CD14-positive monocyte (primary cell): ENCODE measurements around the gene SLC24A3. TPM values are rescaled to one million over a fixed set of nuclear protein-coding genes. Genes with fewer than 3 reads are reported as not detected.

Source experiments
- DNase-seq, 3 donors: peaks; one replicate each; pipeline ENCODE4 v3.0.0-alpha.2; 2011 to 2022
- H2AFZ ChIP-seq: 2 replicates; pipeline ENCODE4 v1.6.0; 2012; ENCODE audit warnings: mild to moderate bottlenecking, low read depth, low read length, inconsistent platforms; ENCODE audit not compliant: insufficient read depth, poor library complexity, severe bottlenecking
- H3K27ac ChIP-seq, 2 donors: 1 replicate in 1 of 2; 2 replicates in 1 of 2; pipeline ENCODE4 v1.5.1; 2012 to 2013; ENCODE audit warnings: low read length in 2 of 2, control low read depth in 1 of 2, inconsistent platforms in 1 of 2, low read depth in 1 of 2, mild to moderate bottlenecking in 1 of 2
- H3K27me3 ChIP-seq, 2 donors: one replicate each; pipeline versions ENCODE4 v1.6.0 to v1.6.1; 2011 to 2013; ENCODE audit warnings: low read length in 2 of 2; ENCODE audit not compliant: control insufficient read depth in 2 of 2, insufficient read depth in 2 of 2
- H3K36me3 ChIP-seq, 2 donors: replicated peaks in 1 of 2; 1 replicate in 1 of 2; 2 replicates in 1 of 2; pipeline versions ENCODE4 v1.5.1 to v1.6.1; 2012 to 2013; ENCODE audit warnings: low read length in 2 of 2, control low read depth in 1 of 2, inconsistent platforms in 1 of 2, mild to moderate bottlenecking in 1 of 2; ENCODE audit not compliant: insufficient read depth in 2 of 2, control insufficient read depth in 1 of 2
- H3K4me1 ChIP-seq, 2 donors: 1 replicate in 1 of 2; 2 replicates in 1 of 2; pipeline versions ENCODE4 v1.5.1 to v1.6.1; 2012 to 2013; ENCODE audit warnings: low read length in 2 of 2, control low read depth in 1 of 2, inconsistent platforms in 1 of 2, mild to moderate bottlenecking in 1 of 2, moderate library complexity in 1 of 2; ENCODE audit not compliant: insufficient read depth in 2 of 2, control insufficient read depth in 1 of 2
- H3K4me2 ChIP-seq: replicated peaks from 2 replicates; pipeline ENCODE3; 2012; ENCODE audit warnings: low read length, moderate library complexity, mild to moderate bottlenecking; ENCODE audit not compliant: poor library complexity, severe bottlenecking; ENCODE audit errors: extremely low read depth
- H3K4me3 ChIP-seq, 3 experiments: fragments of 200-600 bp in 1 of 3; sonication (generic) in 1 of 3; replicated peaks in 1 of 3; 1 replicate in 2 of 3; 2 replicates in 1 of 3; pipeline ENCODE4 v1.5.1; 2011 to 2013; ENCODE audit warnings: low read length in 3 of 3, mild to moderate bottlenecking in 3 of 3, control low read depth in 2 of 3, low read depth in 2 of 3, inconsistent platforms in 1 of 3, moderate library complexity in 1 of 3
- H3K79me2 ChIP-seq: 2 replicates; pipeline ENCODE4 v1.6.0; 2012; ENCODE audit warnings: mild to moderate bottlenecking, control low read depth, inconsistent platforms, low read length, moderate library complexity; ENCODE audit not compliant: insufficient read depth
- H3K9ac ChIP-seq: 2 replicates; pipeline ENCODE4 v1.6.0; 2017; ENCODE audit warnings: low read length, mild to moderate bottlenecking; ENCODE audit not compliant: insufficient read depth, poor library complexity, severe bottlenecking
- H3K9me3 ChIP-seq, 2 donors: replicated peaks in 1 of 2; 1 replicate in 1 of 2; 2 replicates in 1 of 2; pipeline versions ENCODE4 v1.5.1 to v1.6.1; 2012 to 2013; ENCODE audit warnings: low read length in 2 of 2, control low read depth in 1 of 2; ENCODE audit not compliant: control insufficient read depth in 1 of 2, insufficient read depth in 1 of 2
- H4K20me1 ChIP-seq: 2 replicates; pipeline ENCODE4 v1.6.0; 2012; ENCODE audit warnings: mild to moderate bottlenecking, low read length, control low read depth, moderate library complexity; ENCODE audit not compliant: insufficient read depth
- H3K27ac Mint-ChIP-seq, 7 donors: one replicate each; pipeline ENCODE4 v1.8.0; 2020; ENCODE audit warnings: mild to moderate bottlenecking in 7 of 7, mixed read lengths in 7 of 7, moderate library complexity in 6 of 7, inconsistent platforms in 2 of 7
- H3K27me3 Mint-ChIP-seq, 3 donors: one replicate each; pipeline ENCODE4 v1.8.0; 2021 to 2022; ENCODE audit warnings: low read depth in 3 of 3, mild to moderate bottlenecking in 3 of 3, mixed read lengths in 3 of 3, moderate library complexity in 3 of 3, inconsistent platforms in 1 of 3
- H3K36me3 Mint-ChIP-seq, 2 donors: one replicate each; pipeline ENCODE4 v1.8.0; 2020; ENCODE audit warnings: mixed read lengths in 2 of 2, inconsistent platforms in 1 of 2, mild to moderate bottlenecking in 1 of 2
- H3K4me1 Mint-ChIP-seq: one replicate; pipeline ENCODE4 v1.8.0; 2020; ENCODE audit warnings: mild to moderate bottlenecking, mixed read lengths
- H3K4me3 Mint-ChIP-seq, 2 donors: one replicate each; pipeline ENCODE4 v1.8.0; 2020; ENCODE audit warnings: mild to moderate bottlenecking in 2 of 2, mixed read lengths in 2 of 2, moderate library complexity in 1 of 2
- H3K9me3 Mint-ChIP-seq, 7 donors: one replicate each; pipeline ENCODE4 v1.8.0; 2020 to 2022; ENCODE audit warnings: mixed read lengths in 7 of 7, mild to moderate bottlenecking in 6 of 7, moderate library complexity in 6 of 7, inconsistent platforms in 2 of 7
- WGBS: methylation state at CpG from one replicate; pipeline ENCODE4 v1.1.5; 2013; ENCODE audit warnings: missing lambda C conversion rate; ENCODE audit not compliant: insufficient coverage; 5-methylcytosine and 5-hydroxymethylcytosine counted together
- intact Hi-C, 2 donors: fragments of 100-400 bp; cut with micrococcal nuclease; formaldehyde crosslinking; loops; one replicate each; pipeline versions ENCODE4 v1.15.0 to v1.15.1; 2023
- polyA plus RNA-seq, 3 donors: library from polyadenylated mRNA; depleted of rRNA in 1 of 3; unstranded in 2 of 3; stranded (reverse) in 1 of 3; fragments of 300-500 nt in 2 of 3; fragments of >200 nt in 1 of 3; fragmentation: Illumina TruSeq in 2 of 3; gene quantifications; 1 replicate in 2 of 3; 2 replicates in 1 of 3; pipeline ENCODE4 v1.2.3, GENCODE V29; 2012 to 2021
- TF ChIP-seq, protein P1 (sequence below): fragments of 200-600 bp; IDR thresholded peaks from one replicate; pipeline ENCODE4 v1.8.0; 2022; ENCODE audit warnings: antibody characterized with exemption, mild to moderate bottlenecking

The SLC24A3 gene
- polyA plus RNA-seq, 3 donors: 0.04 to 0.08 TPM; not detected in 1

GRCh38 chr20:19252451-19253120 lies 40.1 kb downstream of the SLC24A3 start:
- WGBS: 10% methylated on average over 3 of the region's 5 CpGs
- Mint-ChIP-seq H3K36me3 (peaks cover 0 to 2% of the 10 kb centered on the region in 2 donors), H3K27ac (peak overlapping the region; percentile 85 to 97 (median 91)), H3K4me1 (peaks cover 67% of the 10 kb centered on the region), H3K4me3 (peak overlapping the region; percentile 34 to 37), H3K27me3 (peaks cover 0 to 2% (median 0%) of the 10 kb centered on the region in 3 donors), H3K9me3 (peaks cover 0 to 2% (median 0%) of the 10 kb centered on the region in 7 donors)
- DNase-seq: peak; percentile 89 to 98 (median 98)
- peak overlapping the region; percentile 5 for H3K9ac ChIP-seq
- TF ChIP-seq, protein P1, sequence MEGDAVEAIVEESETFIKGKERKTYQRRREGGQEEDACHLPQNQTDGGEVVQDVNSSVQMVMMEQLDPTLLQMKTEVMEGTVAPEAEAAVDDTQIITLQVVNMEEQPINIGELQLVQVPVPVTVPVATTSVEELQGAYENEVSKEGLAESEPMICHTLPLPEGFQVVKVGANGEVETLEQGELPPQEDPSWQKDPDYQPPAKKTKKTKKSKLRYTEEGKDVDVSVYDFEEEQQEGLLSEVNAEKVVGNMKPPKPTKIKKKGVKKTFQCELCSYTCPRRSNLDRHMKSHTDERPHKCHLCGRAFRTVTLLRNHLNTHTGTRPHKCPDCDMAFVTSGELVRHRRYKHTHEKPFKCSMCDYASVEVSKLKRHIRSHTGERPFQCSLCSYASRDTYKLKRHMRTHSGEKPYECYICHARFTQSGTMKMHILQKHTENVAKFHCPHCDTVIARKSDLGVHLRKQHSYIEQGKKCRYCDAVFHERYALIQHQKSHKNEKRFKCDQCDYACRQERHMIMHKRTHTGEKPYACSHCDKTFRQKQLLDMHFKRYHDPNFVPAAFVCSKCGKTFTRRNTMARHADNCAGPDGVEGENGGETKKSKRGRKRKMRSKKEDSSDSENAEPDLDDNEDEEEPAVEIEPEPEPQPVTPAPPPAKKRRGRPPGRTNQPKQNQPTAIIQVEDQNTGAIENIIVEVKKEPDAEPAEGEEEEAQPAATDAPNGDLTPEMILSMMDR: no peak
- no peaks in the 10 kb centered on the region for H3K27me3 ChIP-seq
- no peaks in the 10 kb centered on the region for H3K79me2 ChIP-seq
- peak overlapping the region in 1 of 3 experiments; percentile 9 for H3K4me3 ChIP-seq
- H3K4me1 ChIP-seq: peaks cover 68% of the 10 kb centered on the region in 2 donors
- no peaks in the 10 kb centered on the region for H4K20me1 ChIP-seq
- no peak overlapping the region for H2AFZ ChIP-seq
- H3K27ac ChIP-seq: peak overlapping the region; percentile 39 to 79
- intact Hi-C loops: no loop called here
- H3K9me3 ChIP-seq: no peaks in the 10 kb centered on the region
- H3K36me3 ChIP-seq: no peaks in the 10 kb centered on the region
- peak overlapping the region; percentile 49 for H3K4me2 ChIP-seq

DNA sequence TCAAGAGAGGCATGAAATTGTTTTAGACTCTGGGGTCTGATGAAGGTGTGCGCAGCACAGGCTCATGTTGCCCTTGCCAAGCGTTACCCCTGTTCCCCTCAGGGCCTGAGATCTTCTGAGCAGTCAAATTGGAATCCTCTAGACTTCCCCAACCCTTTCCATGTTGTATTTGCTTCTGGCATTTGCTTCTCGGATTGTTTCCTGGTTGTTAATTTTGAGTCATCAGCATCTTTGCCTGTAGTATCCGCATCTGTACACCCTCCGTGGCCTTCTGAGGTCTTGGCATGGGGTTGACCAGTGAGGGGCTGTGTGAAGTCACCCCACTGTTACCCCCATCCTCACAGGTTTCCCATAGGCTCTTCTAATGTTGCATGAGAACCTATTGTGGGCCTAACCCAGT lies 40.9 kb downstream of the SLC24A3 start:
- Histone ChIP-seq H3K4me2 (peak overlapping the region; percentile 49), H3K9ac (no peak overlapping the region), H3K36me3 (no peaks in the 10 kb centered on the region), H3K4me1 (peaks cover 68% of the 10 kb centered on the region in 2 donors), H2AFZ (no peak overlapping the region), H4K20me1 (no peaks in the 10 kb centered on the region), H3K4me3 (peak overlapping the region in 1 of 3 experiments; percentile 9), H3K9me3 (no peaks in the 10 kb centered on the region), H3K27me3 (no peaks in the 10 kb centered on the region), H3K79me2 (no peaks in the 10 kb centered on the region), H3K27ac (peak overlapping the region; percentile 39 to 79)
- Mint-ChIP-seq H3K4me1 (peaks cover 67% of the 10 kb centered on the region), H3K9me3 (peaks cover 0 to 2% (median 0%) of the 10 kb centered on the region in 7 donors), H3K27me3 (peaks cover 0 to 2% (median 0%) of the 10 kb centered on the region in 3 donors), H3K27ac (peak overlapping the region; percentile 85 to 97 (median 91)), H3K4me3 (peak overlapping the region in 1 of 2 donors; percentile 37), H3K36me3 (peaks cover 0 to 2% of the 10 kb centered on the region in 2 donors)
- WGBS: no CpG with 5 or more reads among the region's 5 CpGs
- intact Hi-C loops: no loop called here
- TF ChIP-seq, protein P1: no peak
- peak in 1 of 3 donors; percentile 20 for DNase-seq
